ENCODE data around the gene GTPBP6.
A peak's percentile ranks its signal among the peaks of the same experiment; 100 is the strongest.
"Not testable (repeated sequence)": the region's sequence is repeated elsewhere in the genome, so short reads cannot be mapped to it uniquely, and the experiment has no call there.

GTPBP6 gene

DNA sequence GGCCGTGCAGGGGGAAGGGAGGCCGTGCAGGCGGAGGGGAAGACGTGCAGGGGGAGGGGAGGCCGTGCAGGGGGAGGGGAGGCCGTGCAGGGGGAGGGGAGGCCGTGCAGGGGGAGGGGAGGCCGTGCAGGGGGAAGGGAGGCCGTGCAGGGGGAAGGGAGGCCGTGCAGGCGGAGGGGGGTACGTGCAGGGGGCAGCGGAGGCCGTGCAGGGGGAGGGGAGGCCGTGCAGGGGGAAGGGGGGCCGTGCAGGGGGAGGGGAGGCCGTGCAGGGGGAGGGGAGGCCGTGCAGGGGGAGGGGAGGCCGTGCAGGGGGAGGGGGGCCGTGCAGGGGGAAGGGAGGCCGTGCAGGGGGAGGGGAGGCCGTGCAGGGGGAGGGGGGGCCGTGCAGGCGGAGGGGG is 37.9 kb downstream of the GTPBP6 start:
- H2AK5ac ChIP-seq (ENCODE audit: low read length); H3K27ac ChIP-seq (ENCODE audit: low read depth, low read length); H3K4me3 ChIP-seq (ENCODE audit: low read depth, low read length); H4K91ac ChIP-seq (ENCODE audit: low read depth, low read length); H2BK12ac ChIP-seq (ENCODE audit: low read length); H3K4ac ChIP-seq (ENCODE audit: low read depth, low read length); H3K9me3 ChIP-seq (ENCODE audit: insufficient read depth, low read depth, low read length); H3K4me2 ChIP-seq (ENCODE audit: low read length); H3K14ac ChIP-seq (ENCODE audit: low read length); H3K9ac ChIP-seq (ENCODE audit: low read length); H4K12ac ChIP-seq (ENCODE audit: low read depth, low read length); H3K23ac ChIP-seq (ENCODE audit: low read length); H2AFZ ChIP-seq (ENCODE audit: insufficient read depth, low read length, poor library complexity); H2BK5ac ChIP-seq (ENCODE audit: low read depth, low read length, poor library complexity); H3K18ac ChIP-seq (ENCODE audit: low read length); H2BK120ac ChIP-seq (ENCODE audit: insufficient read depth, low read length, poor library complexity); H4K8ac ChIP-seq (ENCODE audit: low read depth, low read length); H3K27me3 ChIP-seq (ENCODE audit: insufficient read depth, low read length); DNase-seq: not testable (repeated sequence)
- Histone ChIP-seq H3K4me1 (ENCODE audit: control insufficient read depth in 1 of 2, insufficient read depth in 2 of 2, low read length in 2 of 2) (peaks cover 6 to 20% of the 10 kb centered on the region in 2 experiments), H3K79me2 (ENCODE audit: control insufficient read depth, insufficient read depth, low read length, poor library complexity) (peaks cover 12% of the 10 kb centered on the region), H3K79me1 (ENCODE audit: low read length) (peaks cover 19% of the 10 kb centered on the region), H3K36me3 (ENCODE audit: control insufficient read depth in 1 of 2, insufficient read depth in 2 of 2, low read length in 2 of 2) (peaks cover 18 to 19% of the 10 kb centered on the region in 2 experiments)
- no CpG with 5 or more reads among the region's 24 CpGs for WGBS (ENCODE audit: extremely low coverage, insufficient coverage, insufficient read length)

DNA sequence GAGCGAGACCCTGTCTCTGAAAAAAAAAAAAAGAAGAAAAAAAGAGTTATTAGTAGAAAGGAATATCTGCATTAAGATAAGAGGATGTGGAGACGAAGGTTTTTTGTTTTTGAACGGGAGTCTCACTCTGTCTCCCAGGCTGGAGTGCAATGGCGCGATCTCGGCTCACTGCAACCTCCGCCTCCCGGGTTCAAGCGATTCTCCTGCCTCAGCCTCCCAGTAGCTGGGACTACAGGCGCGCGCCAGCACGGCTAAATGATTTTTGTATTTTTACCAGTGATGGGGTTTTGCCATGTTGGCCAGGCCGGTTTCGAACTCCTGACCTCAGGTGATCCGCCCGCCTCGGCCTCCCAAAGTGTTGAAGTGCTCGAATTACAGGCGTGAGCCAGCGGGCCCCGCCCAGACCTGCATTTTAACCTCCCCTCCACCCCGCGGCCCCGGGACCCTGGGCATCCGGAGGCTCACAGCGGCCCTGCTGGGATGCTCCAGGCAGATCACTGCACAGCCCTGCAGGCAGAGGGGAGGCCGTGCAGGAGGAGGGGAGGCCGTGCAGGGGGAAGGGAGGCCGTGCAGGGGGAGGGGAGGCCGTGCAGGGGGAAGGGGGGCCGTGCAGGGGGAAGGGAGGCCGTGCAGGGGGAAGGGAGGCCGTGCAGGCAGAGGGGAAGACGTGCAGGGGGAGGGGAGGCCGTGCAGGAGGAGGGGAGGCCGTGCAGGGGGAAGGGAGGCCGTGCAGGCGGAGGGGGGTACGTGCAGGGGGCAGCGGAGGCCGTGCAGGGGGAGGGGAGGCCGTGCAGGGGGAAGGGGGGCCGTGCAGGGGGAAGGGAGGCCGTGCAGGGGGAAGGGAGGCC is 38.6 kb downstream of the GTPBP6 start:
- not testable (repeated sequence) for H2AFZ ChIP-seq (ENCODE audit: insufficient read depth, low read length, poor library complexity); H3K23ac ChIP-seq (ENCODE audit: low read length); H3K14ac ChIP-seq (ENCODE audit: low read length); H4K91ac ChIP-seq (ENCODE audit: low read depth, low read length); H3K9ac ChIP-seq (ENCODE audit: low read length); H3K4me3 ChIP-seq (ENCODE audit: low read depth, low read length); DNase-seq; H2BK12ac ChIP-seq (ENCODE audit: low read length); H4K12ac ChIP-seq (ENCODE audit: low read depth, low read length); H2BK5ac ChIP-seq (ENCODE audit: low read depth, low read length, poor library complexity); H2BK120ac ChIP-seq (ENCODE audit: insufficient read depth, low read length, poor library complexity); H3K27me3 ChIP-seq (ENCODE audit: insufficient read depth, low read length); H3K4ac ChIP-seq (ENCODE audit: low read depth, low read length); H2AK5ac ChIP-seq (ENCODE audit: low read length); H3K4me2 ChIP-seq (ENCODE audit: low read length); H4K8ac ChIP-seq (ENCODE audit: low read depth, low read length); H3K18ac ChIP-seq (ENCODE audit: low read length); H3K9me3 ChIP-seq (ENCODE audit: insufficient read depth, low read depth, low read length)
- Histone ChIP-seq H3K4me1 (ENCODE audit: control insufficient read depth in 1 of 2, insufficient read depth in 2 of 2, low read length in 2 of 2) (peaks cover 11 to 26% of the 10 kb centered on the region in 2 experiments), H3K79me2 (ENCODE audit: control insufficient read depth, insufficient read depth, low read length, poor library complexity) (peaks cover 12% of the 10 kb centered on the region), H3K27ac (ENCODE audit: low read depth, low read length) (peak overlapping the region; percentile 18), H3K36me3 (ENCODE audit: control insufficient read depth in 1 of 2, insufficient read depth in 2 of 2, low read length in 2 of 2) (peaks cover 10 to 13% of the 10 kb centered on the region in 2 experiments), H3K79me1 (ENCODE audit: low read length) (peaks cover 24% of the 10 kb centered on the region)
- WGBS (ENCODE audit: extremely low coverage, insufficient coverage, insufficient read length): 100% methylated on average over 2 of the region's 45 CpGs

DNA sequence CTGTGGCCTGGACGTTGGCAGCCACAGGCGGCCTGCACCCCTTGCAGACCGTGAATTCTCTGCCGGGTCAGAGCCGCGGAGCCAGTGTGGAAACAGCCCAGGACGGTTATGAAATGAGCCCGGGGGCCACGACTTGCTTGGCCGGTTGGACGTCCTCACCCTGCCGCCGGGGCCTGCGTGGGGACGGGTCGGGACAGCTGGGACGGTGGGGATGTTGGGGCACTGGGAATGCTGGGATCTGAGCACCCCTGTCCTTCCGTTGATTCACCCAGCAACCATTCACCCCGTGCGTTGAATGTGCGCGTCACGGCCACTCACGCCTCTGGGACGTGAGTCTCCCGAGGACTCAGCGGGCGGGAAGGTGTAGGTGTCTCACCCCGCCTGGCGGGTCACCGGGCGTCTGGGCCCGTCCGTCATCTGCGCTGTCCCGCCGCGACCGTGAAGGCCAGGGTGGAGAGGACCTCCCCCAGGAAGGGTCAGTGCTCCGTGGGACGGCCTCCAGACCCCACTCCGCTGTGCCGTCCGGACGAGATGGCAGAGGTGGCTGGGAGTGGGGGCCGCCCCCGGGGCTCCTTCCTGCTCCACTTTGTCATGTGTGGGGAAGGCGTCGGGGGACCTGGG is 41.9 kb downstream of the GTPBP6 start:
- H3K79me1 ChIP-seq (ENCODE audit: low read length): peaks cover 24% of the 10 kb centered on the region
- peak; percentile 87 to 92 for DNase-seq
- H2BK5ac ChIP-seq (ENCODE audit: low read depth, low read length, poor library complexity): peak overlapping the region; percentile 75
- peak overlapping the region; percentile 78 for H3K4ac ChIP-seq (ENCODE audit: low read depth, low read length)
- peak overlapping the region; percentile 82 for H3K9ac ChIP-seq (ENCODE audit: low read length)
- H3K4me2 ChIP-seq (ENCODE audit: low read length): peak overlapping the region; percentile 89
- peak overlapping the region; percentile 2 for H2BK12ac ChIP-seq (ENCODE audit: low read length)
- H2BK120ac ChIP-seq (ENCODE audit: insufficient read depth, low read length, poor library complexity): peak overlapping the region; percentile 81
- no peaks in the 10 kb centered on the region for H3K36me3 ChIP-seq (ENCODE audit: control insufficient read depth in 1 of 2, insufficient read depth in 2 of 2, low read length in 2 of 2)
- WGBS (ENCODE audit: extremely low coverage, insufficient coverage, insufficient read length): no CpG with 5 or more reads among the region's 49 CpGs
- no peak overlapping the region for H3K23ac ChIP-seq (ENCODE audit: low read length)
- H3K27ac ChIP-seq (ENCODE audit: low read depth, low read length): peak overlapping the region; percentile 40
- H4K91ac ChIP-seq (ENCODE audit: low read depth, low read length): peak overlapping the region; percentile 49
- peaks cover 11 to 28% of the 10 kb centered on the region in 2 experiments for H3K4me1 ChIP-seq (ENCODE audit: control insufficient read depth in 1 of 2, insufficient read depth in 2 of 2, low read length in 2 of 2)
- peak overlapping the region; percentile 55 for H4K12ac ChIP-seq (ENCODE audit: low read depth, low read length)
- peak overlapping the region; percentile 52 for H4K8ac ChIP-seq (ENCODE audit: low read depth, low read length)
- H3K4me3 ChIP-seq (ENCODE audit: low read depth, low read length): peak overlapping the region; percentile 80
- H2AK5ac ChIP-seq (ENCODE audit: low read length): peak overlapping the region; percentile 84
- peaks cover 12% of the 10 kb centered on the region for H3K79me2 ChIP-seq (ENCODE audit: control insufficient read depth, insufficient read depth, low read length, poor library complexity)
- peak overlapping the region; percentile 96 for H3K18ac ChIP-seq (ENCODE audit: low read length)
- H3K27me3 ChIP-seq (ENCODE audit: insufficient read depth, low read length): no peaks in the 10 kb centered on the region
- H3K9me3 ChIP-seq (ENCODE audit: insufficient read depth, low read depth, low read length): no peaks in the 10 kb centered on the region
- H2AFZ ChIP-seq (ENCODE audit: insufficient read depth, low read length, poor library complexity): peak overlapping the region; percentile 53
- peak overlapping the region; percentile 70 for H3K14ac ChIP-seq (ENCODE audit: low read length)

DNA sequence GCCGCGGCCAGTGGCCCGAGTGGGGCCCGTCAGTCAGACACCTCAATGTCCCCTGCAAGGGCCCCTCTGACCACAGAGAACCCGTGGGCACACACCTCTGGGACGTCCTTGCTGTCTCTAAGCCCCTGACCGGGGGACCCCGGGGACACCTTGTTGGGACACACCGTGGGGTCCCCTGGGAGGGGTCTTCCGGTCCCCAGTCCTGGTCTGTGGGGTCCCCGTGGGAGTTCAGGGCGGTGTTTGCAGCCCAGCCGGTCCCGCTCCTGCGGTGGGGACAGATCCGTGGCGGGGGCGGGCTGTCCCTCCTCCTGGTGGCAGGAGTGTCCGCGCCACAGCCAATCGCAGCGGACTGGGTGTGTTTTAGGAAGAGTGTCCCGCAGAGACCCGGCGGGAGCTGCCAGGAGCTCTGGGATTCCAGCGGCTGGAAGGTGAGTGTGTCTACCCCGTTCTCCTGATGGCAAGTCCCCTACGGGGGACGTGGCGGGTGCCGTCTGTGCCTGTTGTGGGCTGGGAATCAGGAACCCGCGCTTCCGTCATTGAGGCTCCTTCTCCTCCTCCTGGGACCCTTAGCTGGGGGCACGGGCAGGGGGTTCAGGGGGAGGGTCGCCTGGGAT is 42.5 kb downstream of the GTPBP6 start:
- peak overlapping the region; percentile 80 for H3K4me3 ChIP-seq (ENCODE audit: low read depth, low read length)
- H3K36me3 ChIP-seq (ENCODE audit: control insufficient read depth in 1 of 2, insufficient read depth in 2 of 2, low read length in 2 of 2): no peaks in the 10 kb centered on the region
- H3K4ac ChIP-seq (ENCODE audit: low read depth, low read length): peak overlapping the region; percentile 78
- peak overlapping the region; percentile 81 for H2BK120ac ChIP-seq (ENCODE audit: insufficient read depth, low read length, poor library complexity)
- peak overlapping the region; percentile 96 for H3K18ac ChIP-seq (ENCODE audit: low read length)
- H4K12ac ChIP-seq (ENCODE audit: low read depth, low read length): no peak overlapping the region
- peak overlapping the region; percentile 89 for H3K4me2 ChIP-seq (ENCODE audit: low read length)
- WGBS (ENCODE audit: extremely low coverage, insufficient coverage, insufficient read length): no CpG with 5 or more reads among the region's 36 CpGs
- peak overlapping the region; percentile 75 for H2BK5ac ChIP-seq (ENCODE audit: low read depth, low read length, poor library complexity)
- H3K79me1 ChIP-seq (ENCODE audit: low read length): peaks cover 22% of the 10 kb centered on the region
- H3K9me3 ChIP-seq (ENCODE audit: insufficient read depth, low read depth, low read length): peaks cover under 1% of the 10 kb centered on the region
- peak overlapping the region; percentile 52 for H4K8ac ChIP-seq (ENCODE audit: low read depth, low read length)
- H2BK12ac ChIP-seq (ENCODE audit: low read length): peak overlapping the region; percentile 20
- H4K91ac ChIP-seq (ENCODE audit: low read depth, low read length): peak overlapping the region; percentile 50
- H3K4me1 ChIP-seq (ENCODE audit: control insufficient read depth in 1 of 2, insufficient read depth in 2 of 2, low read length in 2 of 2): peaks cover 11 to 24% of the 10 kb centered on the region in 2 experiments
- no peak overlapping the region for H3K23ac ChIP-seq (ENCODE audit: low read length)
- H3K14ac ChIP-seq (ENCODE audit: low read length): peak overlapping the region; percentile 70
- H3K27me3 ChIP-seq (ENCODE audit: insufficient read depth, low read length): no peaks in the 10 kb centered on the region
- peak overlapping the region; percentile 82 for H3K9ac ChIP-seq (ENCODE audit: low read length)
- H3K79me2 ChIP-seq (ENCODE audit: control insufficient read depth, insufficient read depth, low read length, poor library complexity): peaks cover 12% of the 10 kb centered on the region
- H2AFZ ChIP-seq (ENCODE audit: insufficient read depth, low read length, poor library complexity): peak overlapping the region; percentile 40
- H3K27ac ChIP-seq (ENCODE audit: low read depth, low read length): peak overlapping the region; percentile 40
- peak overlapping the region; percentile 84 for H2AK5ac ChIP-seq (ENCODE audit: low read length)
- peak; percentile 84 to 88 for DNase-seq
